Smooth muscle cell (in vitro differentiated cells): Measurements from ENCODE around the gene KRT76. TPM values are rescaled to one million over a fixed set of nuclear protein-coding genes. Genes with fewer than 3 reads are reported as not detected.

Source experiments
- DNase-seq: peaks from one replicate; lab custom pipeline; 2025; ENCODE audit not compliant: unreplicated experiment; lab: John Stamatoyannopoulos, UW
- H2AFZ ChIP-seq: fragments of 200-600 bp; sonication (generic); 2 replicates; pipeline ENCODE4 v1.6.0; 2016; ENCODE audit warnings: antibody characterized with exemption, low read depth, mild to moderate bottlenecking
- H3F3A ChIP-seq: fragments of 200-600 bp; sonication (generic); 2 replicates; pipeline ENCODE4 v1.6.0; 2017; ENCODE audit warnings: antibody characterized with exemption, low read depth
- H3K27ac ChIP-seq: fragments of 200-600 bp; sonication (generic); 2 replicates; pipeline ENCODE4 v1.5.1; 2016; ENCODE audit warnings: low read depth, mild to moderate bottlenecking
- H3K27me3 ChIP-seq: fragments of 200-600 bp; sonication (generic); 2 replicates; pipeline ENCODE4 v1.6.1; 2016; ENCODE audit warnings: low read depth, mild to moderate bottlenecking
- H3K36me3 ChIP-seq: fragments of 200-600 bp; sonication (generic); 2 replicates; pipeline ENCODE4 v1.5.1; 2016; ENCODE audit warnings: low read depth
- H3K4me1 ChIP-seq: fragments of 200-600 bp; sonication (generic); 2 replicates; pipeline ENCODE4 v1.5.1; 2016; ENCODE audit warnings: low read depth
- H3K4me2 ChIP-seq: fragments of 200-600 bp; sonication (generic); 2 replicates; pipeline ENCODE4 v1.6.0; 2016; ENCODE audit warnings: mild to moderate bottlenecking
- H3K4me3 ChIP-seq: fragments of 200-600 bp; sonication (generic); 2 replicates; pipeline ENCODE4 v1.5.1; 2016; ENCODE audit warnings: mild to moderate bottlenecking
- H3K79me2 ChIP-seq: fragments of 200-600 bp; sonication (generic); 2 replicates; pipeline ENCODE4 v1.6.0; 2016; ENCODE audit warnings: low read depth, mild to moderate bottlenecking
- H3K9ac ChIP-seq: fragments of 200-600 bp; sonication (generic); 2 replicates; pipeline ENCODE4 v1.6.0; 2016; ENCODE audit warnings: low read depth
- H3K9me3 ChIP-seq: fragments of 200-600 bp; sonication (generic); replicated peaks from 2 replicates; pipeline ENCODE4 v1.5.1; 2016; ENCODE audit warnings: low read depth
- H4K20me1 ChIP-seq: fragments of 200-600 bp; sonication (generic); 2 replicates; pipeline ENCODE4 v1.6.0; 2016; ENCODE audit warnings: low read depth
- WGBS: methylation state at CpG from one replicate; pipeline ENCODE4 v1.1.7; 2016; ENCODE audit warnings: low lambda C conversion rate; 5-methylcytosine and 5-hydroxymethylcytosine counted together
- polyA plus RNA-seq: library from polyadenylated mRNA; unstranded; fragments of >200 nt; fragmentation: Nextera tagmentation; extraction: Ambion mirVana; gene quantifications from 2 replicates; pipeline ENCODE4 v1.2.1, GENCODE V29; 2016
- total RNA-seq: library from RNA; depleted of rRNA; stranded (reverse); fragments of >200 nt; gene quantifications from 2 replicates; pipeline ENCODE4 v1.2.3, GENCODE V29; 2014
- TF ChIP-seq, protein P1 (sequence below): fragments of 200-600 bp; sonication (generic); IDR thresholded peaks from 2 replicates; pipeline ENCODE4 v1.5.1; 2017; ENCODE audit warnings: borderline replicate concordance, mild to moderate bottlenecking, antibody characterized with exemption; ENCODE audit not compliant: insufficient read depth, poor library complexity, severe bottlenecking

The KRT76 gene
- total and polyA plus RNA-seq, 2 experiments from 2014 or later = not detected

DNA sequence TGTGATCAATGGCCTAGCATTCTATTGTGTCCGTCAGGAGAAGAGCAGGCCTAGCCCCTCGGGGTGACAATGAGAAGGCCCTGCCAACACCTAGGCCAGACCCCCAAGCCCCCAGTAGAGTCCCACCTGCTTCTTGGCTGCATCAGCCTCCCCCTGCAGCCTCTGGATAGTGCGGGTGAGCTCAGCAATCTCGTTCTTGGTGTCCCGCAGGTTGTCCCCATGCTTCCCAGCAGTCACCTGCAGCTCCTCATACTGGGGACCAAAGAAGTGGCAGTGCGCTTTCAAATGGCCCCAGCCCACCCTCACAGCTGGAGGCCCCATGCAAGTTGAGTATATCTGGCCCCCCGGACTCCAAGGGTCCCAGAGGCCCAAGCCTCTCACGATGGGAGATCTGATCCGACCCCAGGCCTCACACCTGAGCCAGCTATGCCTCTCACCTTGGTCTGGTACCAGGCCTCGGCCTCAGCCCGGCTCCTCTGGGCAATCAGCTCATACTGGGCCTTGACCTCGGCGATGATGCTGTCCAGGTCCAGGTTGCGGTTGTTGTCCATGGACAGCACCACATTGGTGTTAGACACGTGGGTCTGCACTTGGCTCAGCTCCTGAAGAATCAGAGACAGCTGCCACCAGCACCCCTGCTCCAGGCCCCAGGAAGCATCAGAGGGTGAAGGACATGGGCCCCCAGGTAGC lies 46.8 kb upstream of the KRT76 start:
- H3K4me3 ChIP-seq = no peak overlapping the region
- H3K9ac ChIP-seq = no peak overlapping the region
- TF ChIP-seq, protein P1, sequence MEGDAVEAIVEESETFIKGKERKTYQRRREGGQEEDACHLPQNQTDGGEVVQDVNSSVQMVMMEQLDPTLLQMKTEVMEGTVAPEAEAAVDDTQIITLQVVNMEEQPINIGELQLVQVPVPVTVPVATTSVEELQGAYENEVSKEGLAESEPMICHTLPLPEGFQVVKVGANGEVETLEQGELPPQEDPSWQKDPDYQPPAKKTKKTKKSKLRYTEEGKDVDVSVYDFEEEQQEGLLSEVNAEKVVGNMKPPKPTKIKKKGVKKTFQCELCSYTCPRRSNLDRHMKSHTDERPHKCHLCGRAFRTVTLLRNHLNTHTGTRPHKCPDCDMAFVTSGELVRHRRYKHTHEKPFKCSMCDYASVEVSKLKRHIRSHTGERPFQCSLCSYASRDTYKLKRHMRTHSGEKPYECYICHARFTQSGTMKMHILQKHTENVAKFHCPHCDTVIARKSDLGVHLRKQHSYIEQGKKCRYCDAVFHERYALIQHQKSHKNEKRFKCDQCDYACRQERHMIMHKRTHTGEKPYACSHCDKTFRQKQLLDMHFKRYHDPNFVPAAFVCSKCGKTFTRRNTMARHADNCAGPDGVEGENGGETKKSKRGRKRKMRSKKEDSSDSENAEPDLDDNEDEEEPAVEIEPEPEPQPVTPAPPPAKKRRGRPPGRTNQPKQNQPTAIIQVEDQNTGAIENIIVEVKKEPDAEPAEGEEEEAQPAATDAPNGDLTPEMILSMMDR = no peak
- peaks cover 7% of the 10 kb centered on the region for H3F3A ChIP-seq
- no peak overlapping the region for H3K27ac ChIP-seq
- DNase-seq = no peak
- no peaks in the 10 kb centered on the region for H3K79me2 ChIP-seq
- no peaks in the 10 kb centered on the region for H3K36me3 ChIP-seq
- no peak overlapping the region for H2AFZ ChIP-seq
- no peaks in the 10 kb centered on the region for H3K27me3 ChIP-seq
- peaks cover 25% of the 10 kb centered on the region for H3K4me1 ChIP-seq
- H4K20me1 ChIP-seq = no peaks in the 10 kb centered on the region
- no peaks in the 10 kb centered on the region for H3K9me3 ChIP-seq
- 91% methylated on average over 11 of the region's 15 CpGs for WGBS
- H3K4me2 ChIP-seq = no peak overlapping the region

DNA sequence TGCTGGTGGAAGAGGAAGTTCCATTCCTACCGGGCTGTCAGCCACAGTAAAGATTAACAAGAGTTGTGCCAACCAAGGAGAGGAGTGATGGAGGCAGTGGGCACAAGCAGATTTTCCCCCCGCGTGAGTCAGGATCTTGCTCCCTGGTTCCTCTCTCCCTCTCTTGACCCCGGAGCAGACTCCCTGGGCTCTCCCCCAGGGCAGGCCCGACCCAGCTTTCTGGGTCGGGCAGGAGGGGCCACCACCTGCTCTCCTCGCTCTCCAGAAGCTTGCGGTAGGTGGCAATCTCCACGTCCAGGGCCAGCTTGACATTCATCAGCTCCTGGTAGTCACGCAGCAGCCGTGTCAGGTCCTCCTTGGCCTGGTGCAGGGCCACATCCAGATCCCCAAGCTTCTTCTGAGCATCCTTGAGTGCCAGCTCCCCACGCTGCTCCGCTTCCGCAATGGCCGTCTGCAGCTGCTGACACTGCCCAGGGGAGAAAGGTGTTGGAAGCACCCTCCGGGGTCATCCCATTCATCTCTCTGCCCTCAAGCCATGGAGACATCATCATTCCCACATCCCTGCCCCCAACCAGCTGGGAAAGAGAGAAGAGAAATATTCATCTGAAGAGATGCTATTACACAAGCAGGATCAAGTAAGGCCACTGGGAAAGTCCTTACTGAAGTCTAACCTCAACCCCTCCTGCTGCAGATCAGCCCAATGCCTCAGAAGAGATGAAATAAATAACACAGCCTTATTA lies 45.8 kb upstream of the KRT76 start:
- H3K9me3 ChIP-seq = no peaks in the 10 kb centered on the region
- H4K20me1 ChIP-seq = no peaks in the 10 kb centered on the region
- no peak overlapping the region for H3K27ac ChIP-seq

DNA sequence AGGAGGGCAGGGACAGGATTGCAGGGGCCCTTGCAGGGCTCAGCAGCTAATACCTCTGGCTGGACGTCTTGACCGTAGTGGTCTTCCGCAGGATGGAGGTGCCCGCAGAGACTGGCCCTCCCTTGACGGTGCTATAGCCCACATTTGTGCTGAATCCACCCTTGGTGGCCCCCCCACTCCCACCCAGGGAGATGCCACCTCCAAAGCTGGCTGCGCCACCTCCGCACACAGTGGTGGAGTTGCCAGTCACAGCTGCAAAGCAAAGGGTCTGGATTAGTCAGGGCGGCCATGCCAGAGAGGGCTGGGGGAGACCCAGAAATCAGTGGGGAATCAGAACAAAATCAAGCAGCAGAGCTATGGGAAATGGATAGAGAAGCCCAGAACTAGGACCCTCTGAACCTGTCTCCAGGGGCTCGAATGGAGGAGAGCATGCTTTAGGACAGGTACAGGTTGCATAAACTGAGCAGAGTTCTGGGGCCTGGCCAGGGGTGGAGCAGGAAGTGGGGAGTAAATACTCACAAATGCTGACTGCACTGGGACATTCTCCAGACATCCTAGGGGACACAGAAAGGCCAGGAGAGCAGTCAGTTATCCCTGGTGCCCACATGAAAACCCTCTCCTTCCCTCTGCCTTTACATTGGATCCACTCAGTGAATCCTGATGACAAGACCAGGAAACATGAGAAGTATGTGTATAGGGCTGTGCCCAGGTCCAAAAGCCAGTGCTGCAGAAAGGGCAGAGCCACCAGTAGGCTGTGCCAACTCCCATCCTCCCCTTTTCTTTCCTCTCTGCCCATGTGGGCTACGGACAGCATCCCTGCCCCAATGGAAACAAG lies 44.9 kb upstream of the KRT76 start:
- Histone ChIP-seq H3K27ac (no peak overlapping the region), H4K20me1 (no peaks in the 10 kb centered on the region), H3K4me2 (no peak overlapping the region), H3K9me3 (no peaks in the 10 kb centered on the region), H3K4me3 (no peak overlapping the region), H3K79me2 (no peaks in the 10 kb centered on the region), H3K4me1 (peaks cover 31% of the 10 kb centered on the region), H3K36me3 (no peaks in the 10 kb centered on the region), H2AFZ (no peak overlapping the region), H3F3A (no peaks in the 10 kb centered on the region), H3K27me3 (peaks cover 7% of the 10 kb centered on the region), H3K9ac (no peak overlapping the region)
- WGBS = 96% methylated on average over 10 of the region's 10 CpGs
- TF ChIP-seq, protein P1 = no peak
- no peak for DNase-seq

More for the DNA sequence above, 45.8 kb upstream of the KRT76 start:
- Histone ChIP-seq H3K4me1 (peaks cover 29% of the 10 kb centered on the region), H3K27me3 (no peaks in the 10 kb centered on the region), H3K36me3 (no peaks in the 10 kb centered on the region), H2AFZ (no peak overlapping the region), H3K4me3 (no peak overlapping the region), H3K4me2 (no peak overlapping the region), H3K9ac (no peak overlapping the region), H3F3A (peaks cover 4% of the 10 kb centered on the region), H3K79me2 (no peaks in the 10 kb centered on the region)
- TF ChIP-seq, protein P1 = no peak
- DNase-seq = no peak
- 88% methylated on average over 16 of the region's 16 CpGs for WGBS
